HEK293 (cell line): Measurements from ENCODE around the gene ANP32B.

ENCODE experiments used
- SP2 ChIP-seq: fragments of 450-650 bp; formaldehyde crosslinking; IDR thresholded peaks from 2 replicates; pipeline ENCODE4 v1.5.1; 2016; ENCODE audit warnings: missing biosample characterization, missing genetic modification characterization
- ZNF239 ChIP-seq: fragments of 450-650 bp; formaldehyde crosslinking; IDR thresholded peaks from 2 replicates; pipeline ENCODE4 v1.5.1; 2016; ENCODE audit warnings: missing biosample characterization, missing genetic modification characterization
- ZNF274 ChIP-seq, 2 experiments: fragments of 200-500 bp in 1 of 2; fragments of 450-650 bp in 1 of 2; sonication (Bioruptor generic) in 1 of 2; formaldehyde crosslinking in 1 of 2; IDR thresholded peaks; 2 replicates each; pipeline versions ENCODE4 v1.5.1 to v1.6.1; 2014 to 2016; ENCODE audit warnings: borderline replicate concordance in 1 of 2, inconsistent platforms in 1 of 2, low read length in 1 of 2, missing biosample characterization in 1 of 2, missing genetic modification characterization in 1 of 2
- ZNF529 ChIP-seq: fragments of 450-650 bp; formaldehyde crosslinking; IDR thresholded peaks from 2 replicates; pipeline ENCODE4 v1.5.1; 2017; ENCODE audit warnings: missing genetic modification characterization, missing biosample characterization; ENCODE audit not compliant: insufficient replicate concordance
- TF ChIP-seq, protein P1 (sequence below): fragments of 450-650 bp; formaldehyde crosslinking; IDR thresholded peaks from 2 replicates; pipeline ENCODE4 v1.5.1; 2016; ENCODE audit warnings: missing biosample characterization, missing genetic modification characterization
- TF ChIP-seq, protein P2 (sequence below): fragments of 450-650 bp; formaldehyde crosslinking; IDR thresholded peaks from 2 replicates; pipeline ENCODE4 v1.5.1; 2016; ENCODE audit warnings: missing biosample characterization, missing genetic modification characterization

DNA sequence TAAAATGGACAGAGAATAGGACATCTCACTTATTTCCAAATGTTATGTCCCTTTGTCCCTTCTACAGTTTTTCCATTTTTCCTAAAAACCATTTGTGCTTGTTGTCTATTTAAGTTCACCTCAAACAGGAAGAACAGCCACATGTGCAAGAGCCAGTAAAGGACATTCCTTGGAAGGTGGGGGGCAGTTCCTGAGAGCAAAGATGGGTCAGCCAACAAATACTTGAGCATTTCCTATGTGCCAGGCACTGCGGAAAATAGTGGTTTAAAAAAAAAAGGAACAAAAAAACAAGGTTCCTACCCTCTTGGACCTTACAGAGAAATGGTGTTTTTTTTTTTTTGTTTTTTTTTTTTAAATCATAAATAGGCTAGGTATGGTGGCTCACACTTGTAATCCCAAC lies 26.8 kb downstream of the ANP32B start:
- TF ChIP-seq, protein P1, sequence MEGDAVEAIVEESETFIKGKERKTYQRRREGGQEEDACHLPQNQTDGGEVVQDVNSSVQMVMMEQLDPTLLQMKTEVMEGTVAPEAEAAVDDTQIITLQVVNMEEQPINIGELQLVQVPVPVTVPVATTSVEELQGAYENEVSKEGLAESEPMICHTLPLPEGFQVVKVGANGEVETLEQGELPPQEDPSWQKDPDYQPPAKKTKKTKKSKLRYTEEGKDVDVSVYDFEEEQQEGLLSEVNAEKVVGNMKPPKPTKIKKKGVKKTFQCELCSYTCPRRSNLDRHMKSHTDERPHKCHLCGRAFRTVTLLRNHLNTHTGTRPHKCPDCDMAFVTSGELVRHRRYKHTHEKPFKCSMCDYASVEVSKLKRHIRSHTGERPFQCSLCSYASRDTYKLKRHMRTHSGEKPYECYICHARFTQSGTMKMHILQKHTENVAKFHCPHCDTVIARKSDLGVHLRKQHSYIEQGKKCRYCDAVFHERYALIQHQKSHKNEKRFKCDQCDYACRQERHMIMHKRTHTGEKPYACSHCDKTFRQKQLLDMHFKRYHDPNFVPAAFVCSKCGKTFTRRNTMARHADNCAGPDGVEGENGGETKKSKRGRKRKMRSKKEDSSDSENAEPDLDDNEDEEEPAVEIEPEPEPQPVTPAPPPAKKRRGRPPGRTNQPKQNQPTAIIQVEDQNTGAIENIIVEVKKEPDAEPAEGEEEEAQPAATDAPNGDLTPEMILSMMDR, result no peak
- no peak for TF ChIP-seq ZNF274 (IDR thresholded peaks at IDR 0.05; ENCODE audit: low read length)
- TF ChIP-seq ZNF274 (tag by site-specific recombination; IDR thresholded peaks at IDR 0.05; ENCODE audit: borderline replicate concordance), result no peak
- no peak for TF ChIP-seq SP2 (tag by site-specific recombination)
- no peak for TF ChIP-seq ZNF239 (tag by site-specific recombination)
- no peak for TF ChIP-seq ZNF529 (tag by site-specific recombination)
- TF ChIP-seq, protein P2, sequence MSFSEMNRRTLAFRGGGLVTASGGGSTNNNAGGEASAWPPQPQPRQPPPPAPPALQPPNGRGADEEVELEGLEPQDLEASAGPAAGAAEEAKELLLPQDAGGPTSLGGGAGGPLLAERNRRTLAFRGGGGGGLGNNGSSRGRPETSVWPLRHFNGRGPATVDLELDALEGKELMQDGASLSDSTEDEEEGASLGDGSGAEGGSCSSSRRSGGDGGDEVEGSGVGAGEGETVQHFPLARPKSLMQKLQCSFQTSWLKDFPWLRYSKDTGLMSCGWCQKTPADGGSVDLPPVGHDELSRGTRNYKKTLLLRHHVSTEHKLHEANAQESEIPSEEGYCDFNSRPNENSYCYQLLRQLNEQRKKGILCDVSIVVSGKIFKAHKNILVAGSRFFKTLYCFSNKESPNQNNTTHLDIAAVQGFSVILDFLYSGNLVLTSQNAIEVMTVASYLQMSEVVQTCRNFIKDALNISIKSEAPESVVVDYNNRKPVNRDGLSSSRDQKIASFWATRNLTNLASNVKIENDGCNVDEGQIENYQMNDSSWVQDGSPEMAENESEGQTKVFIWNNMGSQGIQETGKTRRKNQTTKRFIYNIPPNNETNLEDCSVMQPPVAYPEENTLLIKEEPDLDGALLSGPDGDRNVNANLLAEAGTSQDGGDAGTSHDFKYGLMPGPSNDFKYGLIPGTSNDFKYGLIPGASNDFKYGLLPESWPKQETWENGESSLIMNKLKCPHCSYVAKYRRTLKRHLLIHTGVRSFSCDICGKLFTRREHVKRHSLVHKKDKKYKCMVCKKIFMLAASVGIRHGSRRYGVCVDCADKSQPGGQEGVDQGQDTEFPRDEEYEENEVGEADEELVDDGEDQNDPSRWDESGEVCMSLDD (tag by site-specific recombination), result no peak
